M059J (cell line): ENCODE measurements around the gene CD247. TPM values are rescaled to one million over a fixed set of nuclear protein-coding genes. Genes with fewer than 3 reads are reported as not detected.
A peak's percentile ranks its signal among the peaks of the same experiment; 100 is the strongest.
"Not testable (repeated sequence)": the region's sequence is repeated elsewhere in the genome, so short reads cannot be mapped to it uniquely, and the experiment has no call there.

Source experiments
- DNase-seq: peaks from one replicate; pipeline ENCODE4 v3.0.0-alpha.2; 2012; ENCODE audit warnings: low read depth
- total RNA-seq: library from RNA; depleted of rRNA; stranded (reverse); fragments of >200 nt; shearing (Covaris generic); gene quantifications from 2 replicates; pipeline ENCODE4 v1.2.3, GENCODE V29; 2014; rRNA removed

CD247 gene
- total RNA-seq, result not detected in 2 replicates

DNA sequence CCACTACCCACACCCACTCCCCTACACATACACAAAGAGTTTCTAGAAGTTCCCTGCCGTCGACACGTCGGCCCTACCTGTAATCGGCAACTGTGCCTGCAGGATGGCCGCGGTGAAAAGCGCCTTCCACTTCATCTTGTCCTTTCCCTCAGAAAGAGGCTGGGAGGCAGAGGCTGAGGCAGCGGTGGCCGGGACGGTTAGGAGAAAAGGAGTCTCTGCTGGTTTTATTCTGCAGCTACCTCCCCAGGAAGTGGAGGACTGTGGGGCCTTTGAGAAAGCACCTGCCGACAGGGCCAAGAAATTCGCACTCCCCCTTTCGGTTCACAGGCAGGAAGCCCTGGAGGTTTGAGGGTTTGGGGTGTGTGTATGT lies at the start of gene CD247:
TSS of gene CD247 (minus strand) at position 199 of the 370 bp plus-strand sequence. CDS start at position 135, 64 bp downstream.
- no peak for DNase-seq

DNA sequence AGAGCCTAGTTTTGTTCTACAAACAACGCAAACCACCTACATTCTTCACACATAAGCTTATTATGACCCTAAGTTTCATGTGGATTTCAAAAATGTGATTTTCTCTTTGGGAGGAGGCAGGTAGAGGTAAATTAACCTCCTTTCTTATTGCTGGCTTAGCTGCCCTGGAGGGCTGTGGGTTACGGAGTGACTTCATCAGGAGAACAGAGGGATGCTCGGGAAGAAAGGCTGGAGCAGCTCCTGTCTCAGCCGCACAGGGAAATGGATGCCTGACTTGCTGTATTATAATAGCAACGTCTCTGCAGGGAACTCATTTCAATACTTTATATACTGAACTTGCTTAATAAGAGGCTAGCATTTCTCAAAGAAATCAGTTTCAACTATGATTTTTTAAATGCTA lies 49.3 kb upstream of the CD247 start:
- DNase-seq, result no peak

DNA sequence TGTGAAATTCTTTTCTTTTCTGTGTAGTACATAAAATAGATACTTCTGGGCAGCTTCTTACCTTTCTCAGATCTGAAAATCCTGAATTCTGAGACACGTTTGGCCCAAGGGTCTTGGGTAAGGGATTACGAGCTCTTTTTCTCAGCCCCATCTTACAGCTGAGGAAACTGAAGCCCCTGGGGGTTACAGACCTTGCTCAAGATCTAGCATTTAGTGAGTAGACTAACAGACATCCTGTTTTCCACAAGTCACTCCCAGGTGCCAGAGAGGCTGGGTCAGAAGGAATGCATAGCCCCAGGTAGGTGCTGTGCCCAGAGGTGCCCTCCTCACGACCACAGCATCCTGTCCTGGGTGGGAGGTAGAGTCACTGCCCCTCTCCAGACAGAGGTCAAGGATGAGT lies 48.4 kb upstream of the CD247 start:
- DNase-seq, result peak; percentile 30

DNA sequence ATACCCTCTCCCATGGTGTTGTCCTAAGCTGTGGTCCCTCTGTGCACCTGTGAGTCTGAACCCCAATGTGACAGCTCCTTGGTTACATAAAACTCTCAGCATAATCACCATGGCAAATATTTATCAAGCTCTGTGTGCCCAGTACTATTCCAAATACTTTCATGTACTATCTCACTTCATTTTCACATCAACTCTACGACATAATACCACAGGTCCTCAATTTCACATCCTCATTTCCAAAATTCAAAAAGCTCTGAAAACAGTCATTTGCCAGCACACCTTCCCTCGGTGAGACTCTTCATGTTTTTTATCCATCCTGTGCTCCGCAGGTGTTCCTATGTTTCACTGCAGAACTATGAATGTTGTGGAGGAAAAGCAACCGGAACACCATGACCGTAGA lies 47.6 kb upstream of the CD247 start:
- no peak for DNase-seq

DNA sequence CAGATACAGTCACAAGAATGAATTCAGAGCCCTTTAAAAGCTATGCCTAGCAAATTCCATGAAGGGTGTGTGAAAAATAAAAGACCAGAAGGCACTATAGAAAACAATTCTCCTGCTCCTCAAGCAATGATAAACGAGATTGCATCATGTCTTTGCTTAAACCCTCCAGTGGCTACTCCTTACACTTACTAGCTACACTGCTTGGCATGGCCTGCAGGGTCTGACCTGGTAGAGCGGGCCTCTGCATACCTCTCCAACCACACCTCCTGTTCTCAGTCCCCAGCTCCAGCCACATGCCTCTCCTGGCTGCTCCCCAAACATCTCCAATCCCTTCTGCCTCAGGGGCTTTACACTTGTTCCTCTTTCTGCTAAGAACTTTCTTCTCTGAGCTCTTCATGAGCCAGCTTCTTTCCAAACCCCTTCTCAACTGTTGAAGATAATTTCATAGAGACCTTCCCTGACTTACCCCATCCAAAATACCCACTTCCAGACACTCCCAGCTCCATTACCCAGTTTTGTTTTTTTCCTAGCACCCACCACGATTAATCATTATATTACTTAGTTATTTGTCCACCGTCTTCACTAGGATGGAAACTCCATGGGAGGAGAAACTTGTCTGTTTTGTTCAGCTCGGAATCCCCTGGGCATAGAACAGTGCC lies 46.4 kb upstream of the CD247 start:
- DNase-seq, result peak; percentile 89

DNA sequence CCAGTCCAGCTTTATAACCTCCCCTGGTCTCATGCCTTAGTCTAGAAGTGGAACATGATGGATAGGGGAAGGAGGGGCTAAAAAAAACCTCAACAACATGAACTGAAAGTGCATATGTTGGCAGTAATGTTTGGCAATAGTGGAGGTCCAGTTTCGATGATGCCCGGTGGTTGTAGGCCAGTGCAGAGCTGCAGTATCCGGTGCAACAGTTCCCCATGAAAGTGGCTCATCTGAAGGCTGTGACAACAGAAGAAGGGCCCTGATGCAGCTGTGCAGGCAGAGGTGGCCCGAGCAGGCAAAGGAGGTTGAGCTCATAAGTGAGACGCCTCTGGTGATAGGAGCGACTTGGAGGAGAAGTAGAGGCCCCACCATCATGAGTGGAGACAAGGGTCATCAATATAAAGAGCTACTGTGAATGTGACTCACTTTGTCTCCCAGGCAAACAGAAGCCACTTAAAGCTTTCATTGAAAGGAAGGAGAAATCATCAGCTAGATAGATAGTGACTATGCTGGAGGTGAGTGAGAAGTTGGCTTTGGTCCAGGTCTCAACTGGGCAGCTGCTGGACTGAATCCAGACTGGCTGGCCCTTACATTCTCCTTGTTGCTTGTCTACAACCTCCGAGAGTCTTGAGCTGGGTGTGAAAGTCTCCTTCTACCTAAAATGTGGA lies 45.4 kb upstream of the CD247 start:
- peak; percentile 56 for DNase-seq

DNA sequence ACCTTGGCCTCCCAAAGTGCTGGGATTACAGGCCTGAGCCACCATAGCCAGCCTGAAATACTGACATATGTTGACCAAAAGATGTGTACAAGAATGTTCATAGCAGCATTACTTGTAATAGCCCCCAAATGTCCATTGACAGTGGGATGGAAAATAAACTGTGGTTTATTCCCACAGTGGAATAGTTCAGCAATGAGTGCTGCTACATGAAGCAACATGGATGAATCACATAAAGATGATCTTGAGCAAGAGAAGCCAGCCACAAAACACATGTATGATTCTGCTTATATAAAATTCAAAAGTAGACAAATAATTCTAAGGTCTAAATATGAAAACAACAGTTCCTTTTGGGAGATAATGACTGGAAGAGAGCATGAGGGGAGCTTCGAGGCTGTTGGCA lies 44.4 kb upstream of the CD247 start:
- peak; percentile 13 for DNase-seq

DNA sequence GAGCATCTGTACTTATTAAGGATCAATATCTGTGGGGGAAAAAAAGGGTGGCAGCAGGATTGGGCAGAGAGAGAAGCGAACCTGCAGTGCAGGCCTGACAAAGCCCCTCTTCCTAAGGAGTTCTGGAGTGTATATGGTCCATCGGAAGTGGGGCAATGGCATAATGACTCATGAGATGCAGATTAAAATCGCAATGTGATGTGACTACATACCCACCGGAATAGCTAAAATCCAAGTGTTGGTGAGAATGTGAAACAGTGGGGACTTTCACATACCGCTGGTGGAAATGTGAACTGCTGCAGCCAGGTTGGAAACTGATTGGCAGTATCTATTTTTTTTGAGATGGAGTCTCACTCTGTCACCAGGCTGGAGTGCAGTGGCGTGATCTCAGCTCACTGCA lies 43.4 kb upstream of the CD247 start:
- no peak for DNase-seq

DNA sequence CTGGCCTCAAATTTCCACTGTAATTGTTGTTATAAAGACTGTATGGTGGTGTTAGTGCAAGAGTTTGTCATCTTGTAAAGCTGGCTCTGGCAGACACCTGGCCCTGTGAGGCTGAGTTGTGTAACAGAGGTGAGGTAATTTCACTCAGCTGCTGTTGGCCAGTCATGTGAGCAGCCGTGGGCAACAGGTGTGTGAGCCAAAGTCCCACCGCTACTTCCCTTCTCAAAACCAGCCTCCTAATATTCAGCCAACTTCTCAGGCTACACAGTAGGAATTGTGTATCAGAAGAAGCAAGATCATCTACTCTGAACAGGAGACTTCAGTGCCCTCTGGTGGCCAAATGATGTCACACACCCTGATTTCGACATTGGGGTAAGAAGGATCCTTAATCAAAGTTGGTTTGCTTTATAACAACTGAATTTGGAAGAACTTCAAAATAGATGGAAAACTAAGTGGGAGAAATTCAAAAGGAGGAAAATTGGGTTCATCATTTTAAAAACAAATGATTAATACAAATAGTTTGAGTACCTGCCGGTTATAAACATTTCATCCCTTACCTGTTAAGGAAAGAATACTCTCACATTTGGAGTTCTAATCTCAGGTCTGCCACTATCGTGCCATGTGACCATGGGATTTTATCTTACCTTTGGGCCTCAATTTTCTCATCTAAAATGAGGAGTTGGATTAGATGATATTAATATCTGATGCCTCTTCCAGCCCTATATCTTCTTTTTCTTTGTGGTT lies 37.8 kb upstream of the CD247 start:
- peak; percentile 69 for DNase-seq

DNA sequence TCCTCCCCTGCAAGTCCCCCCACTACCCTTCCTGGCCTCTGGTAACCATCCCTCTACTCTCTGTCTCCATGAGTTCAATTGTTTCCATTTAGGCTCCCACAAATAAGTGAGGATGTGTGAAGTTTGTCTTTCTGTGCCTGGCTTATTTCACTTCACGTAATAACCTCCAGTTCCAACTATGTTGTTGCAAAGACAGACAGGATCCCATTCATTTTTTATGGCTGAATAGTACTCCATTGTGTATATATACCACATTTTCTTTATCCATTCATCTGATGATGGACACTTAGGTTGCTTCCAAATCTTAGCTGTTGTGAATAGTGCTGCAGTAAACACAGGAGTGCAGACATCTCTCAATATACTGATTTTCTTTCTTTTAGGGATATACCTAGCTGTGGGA lies 36.7 kb upstream of the CD247 start:
- not testable (repeated sequence) for DNase-seq

DNA sequence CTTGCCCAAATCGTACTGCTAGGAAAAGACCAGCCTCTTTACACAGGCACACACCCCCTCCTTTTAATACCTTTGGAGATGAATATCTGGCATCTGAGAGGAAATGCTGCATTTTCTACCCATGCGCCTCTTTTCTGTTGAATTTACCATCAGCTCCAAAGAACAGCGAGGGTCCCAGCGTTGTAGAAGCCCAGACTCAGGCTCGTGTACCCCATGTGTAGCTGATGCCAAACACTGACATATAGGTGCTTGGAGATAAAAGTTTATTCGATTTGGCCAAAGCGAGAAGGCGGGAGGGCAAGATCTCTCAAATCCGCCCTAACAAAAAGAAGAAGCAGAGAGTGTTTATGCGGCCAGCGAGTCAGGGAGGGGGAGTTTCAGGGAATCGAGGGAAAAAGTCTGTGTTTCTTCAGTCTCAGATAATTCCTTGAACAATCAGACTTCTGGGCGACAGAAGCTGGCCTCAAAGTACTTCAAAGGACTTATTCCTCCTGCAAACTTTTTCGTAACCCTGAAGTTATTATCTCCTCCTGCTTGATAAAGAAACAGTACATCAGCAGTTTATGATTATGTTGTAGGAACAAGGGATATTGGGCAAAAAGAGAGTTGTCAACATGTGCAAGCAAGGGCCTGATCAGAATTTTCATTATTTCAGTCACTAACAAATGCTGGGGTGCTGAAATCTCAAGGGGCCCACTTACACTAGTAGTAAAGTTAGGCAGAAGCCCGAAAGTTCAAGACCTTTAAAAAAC lies 35.9 kb upstream of the CD247 start:
- no peak for DNase-seq

DNA sequence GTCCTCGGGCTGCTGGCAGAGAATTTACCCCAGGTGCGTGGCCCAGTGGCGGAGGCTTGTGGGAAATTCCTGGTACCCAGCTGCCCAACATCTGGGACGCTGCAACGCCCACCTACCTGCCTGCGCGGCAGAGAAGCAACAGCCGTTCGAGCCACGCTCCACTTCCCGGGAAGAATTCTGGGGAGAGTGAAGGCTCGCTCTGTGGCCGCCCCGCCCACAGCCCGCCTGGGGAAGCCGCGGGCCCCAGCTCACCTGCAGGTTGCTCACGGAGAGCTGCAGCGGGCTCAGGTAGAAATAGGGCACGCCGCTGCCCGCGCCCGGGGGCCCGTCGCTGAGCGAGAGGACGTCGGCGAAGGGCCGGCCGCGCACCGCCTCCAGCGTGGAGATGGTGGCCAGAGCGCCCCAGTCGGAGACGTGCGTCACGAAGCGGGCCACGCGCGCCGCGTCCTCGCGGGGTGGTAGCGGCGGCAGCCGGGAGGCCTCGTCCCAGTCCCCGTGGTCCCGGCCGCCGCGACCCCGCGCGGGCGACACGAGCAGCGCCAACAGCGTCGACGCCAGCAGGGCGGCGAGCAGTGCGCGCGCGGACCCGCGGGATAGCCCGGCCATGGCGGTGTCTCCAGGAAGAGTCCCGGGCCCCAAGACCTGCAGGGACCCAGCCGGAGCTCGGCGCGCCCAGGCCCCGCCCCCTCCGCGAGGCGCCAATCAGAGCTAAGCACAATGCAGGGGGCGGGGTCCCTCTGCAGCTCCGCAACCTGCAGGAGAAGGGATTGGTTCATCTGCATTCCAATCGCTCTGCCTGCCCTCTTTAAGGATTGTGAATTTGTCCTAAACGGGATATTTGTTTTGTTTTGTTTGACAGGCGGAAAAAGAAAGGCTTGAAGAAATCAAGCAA lies 35.1 kb upstream of the CD247 start, which contains the start of gene CREG1:
TSS of gene CREG1 (minus strand) at position 627 of the 892 bp plus-strand sequence.
- peak; percentile 92 for DNase-seq

DNA sequence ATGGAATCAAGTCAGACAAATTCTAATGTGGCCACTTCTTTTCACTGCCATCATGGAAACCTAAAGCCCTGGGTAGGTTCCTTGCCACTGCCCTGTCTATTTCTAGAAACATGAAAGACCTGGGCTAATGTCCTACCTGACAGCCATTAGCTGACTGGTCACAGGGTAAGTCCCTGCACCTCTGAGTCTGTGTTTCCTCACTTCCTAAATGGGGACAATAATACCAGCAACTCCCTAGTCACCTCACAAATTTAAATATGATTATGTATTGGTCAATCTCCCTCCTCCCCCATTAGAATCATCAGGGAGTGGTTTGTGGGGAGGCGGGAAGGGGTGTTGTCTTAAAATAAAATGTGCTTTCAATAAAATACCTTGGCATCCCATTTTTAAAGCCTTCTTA lies 33.0 kb upstream of the CD247 start:
- DNase-seq, result no peak

DNA sequence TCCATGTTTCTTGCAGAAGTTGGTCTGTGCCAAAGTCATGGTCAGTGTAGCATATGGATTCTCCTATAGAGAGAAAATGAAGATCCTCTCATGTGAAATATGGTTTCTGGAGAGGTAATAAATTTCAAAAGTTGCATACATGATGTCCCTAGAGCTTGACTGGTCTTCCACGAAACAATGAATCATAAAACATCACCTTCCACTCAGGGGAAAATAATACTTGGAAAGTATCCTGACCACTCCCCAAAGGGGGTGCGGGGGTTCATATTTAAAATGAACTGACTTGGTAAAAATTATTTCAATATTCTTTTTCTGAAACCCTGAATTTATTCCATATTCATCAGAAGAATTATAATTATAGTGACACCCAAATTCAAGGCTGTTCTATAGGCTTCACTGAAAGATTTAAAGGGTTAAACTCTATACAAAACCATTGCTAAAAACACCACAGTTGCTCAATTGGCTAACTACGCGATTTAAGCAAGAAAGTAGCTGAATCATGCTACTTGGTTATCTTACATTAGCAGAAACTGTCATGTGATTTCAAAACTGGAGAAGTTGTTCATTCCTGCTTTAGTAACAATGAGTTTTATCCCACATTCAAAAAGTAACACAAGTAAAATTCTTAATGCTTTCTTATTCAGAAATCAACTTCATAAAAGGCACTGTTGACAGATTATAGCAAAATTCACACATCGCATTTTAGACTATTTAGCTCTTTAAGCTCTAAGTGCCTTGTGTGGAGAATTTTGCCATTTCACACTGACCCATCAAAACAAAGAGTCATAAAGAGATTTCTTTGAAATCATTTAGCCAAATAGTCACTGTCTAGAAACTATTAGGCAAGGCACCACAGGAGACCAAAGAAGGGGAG lies 30.0 kb upstream of the CD247 start:
- no peak for DNase-seq

DNA sequence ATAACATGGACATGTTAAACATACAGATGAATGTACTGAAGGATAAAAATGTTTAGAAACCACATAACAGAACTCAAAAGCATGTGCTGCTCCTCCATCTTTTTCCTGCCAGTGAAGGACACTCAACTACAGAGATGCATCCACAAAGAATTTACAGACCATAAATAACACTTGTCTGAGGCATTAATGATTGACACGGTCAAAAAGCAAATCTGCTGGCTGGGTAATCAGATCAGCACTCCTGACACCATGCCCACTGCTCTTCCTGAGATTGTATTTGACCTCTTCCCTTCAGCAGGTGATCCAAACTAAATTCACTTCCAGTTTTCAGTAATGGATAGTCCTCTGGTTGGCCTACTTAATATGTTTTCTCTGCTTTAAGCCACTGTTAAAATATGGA lies 28.6 kb upstream of the CD247 start:
- no peak for DNase-seq

DNA sequence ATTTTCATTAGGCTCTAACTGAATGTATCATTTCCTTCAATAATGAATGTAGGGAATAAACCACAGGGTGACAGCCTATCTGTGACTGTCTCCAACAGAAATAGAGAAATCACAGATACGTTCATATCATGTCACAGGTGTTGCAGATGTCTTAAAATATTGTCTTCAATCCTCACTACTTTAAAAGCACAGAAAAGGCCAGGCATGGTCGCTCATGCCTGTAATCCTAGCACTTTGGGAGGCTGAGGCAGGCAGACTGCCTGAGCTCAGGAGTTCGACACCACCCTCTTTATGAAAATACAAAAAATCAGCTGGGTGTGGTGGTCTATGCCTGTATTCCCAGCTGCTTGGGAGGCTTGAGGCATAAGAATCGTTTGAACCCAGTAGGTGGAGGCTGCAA lies 27.0 kb upstream of the CD247 start:
- DNase-seq, result no peak

DNA sequence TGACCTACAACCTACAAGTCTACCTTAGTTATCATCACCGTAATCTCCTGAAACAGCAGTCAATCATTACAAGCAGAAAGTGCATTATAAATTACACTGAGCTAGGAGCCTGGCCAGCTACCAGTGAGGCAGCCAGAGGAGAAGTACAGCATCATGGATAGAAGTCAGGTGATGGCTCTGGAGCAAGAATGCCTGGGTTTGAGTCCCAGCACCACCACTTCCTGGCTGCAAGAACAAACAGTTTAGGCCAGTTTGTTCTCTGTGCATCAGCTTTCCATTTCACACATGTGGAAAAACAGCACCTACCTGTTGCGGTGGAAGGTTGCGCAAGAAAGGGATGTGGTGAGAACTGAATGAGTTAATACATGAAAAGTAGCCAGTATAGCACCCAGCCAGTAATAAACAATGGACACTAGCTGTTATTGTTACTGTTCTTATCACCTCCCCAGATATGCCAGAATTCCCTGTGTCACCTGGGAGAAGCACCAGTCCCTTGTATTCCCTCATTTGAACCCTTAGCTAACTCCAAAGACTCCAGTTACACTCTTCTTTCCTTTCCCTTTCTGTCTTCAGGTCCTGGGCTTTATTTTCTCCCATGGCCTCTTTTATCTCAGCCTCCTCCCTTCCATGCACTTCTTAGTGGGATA lies 26.2 kb upstream of the CD247 start:
- no peak for DNase-seq

DNA sequence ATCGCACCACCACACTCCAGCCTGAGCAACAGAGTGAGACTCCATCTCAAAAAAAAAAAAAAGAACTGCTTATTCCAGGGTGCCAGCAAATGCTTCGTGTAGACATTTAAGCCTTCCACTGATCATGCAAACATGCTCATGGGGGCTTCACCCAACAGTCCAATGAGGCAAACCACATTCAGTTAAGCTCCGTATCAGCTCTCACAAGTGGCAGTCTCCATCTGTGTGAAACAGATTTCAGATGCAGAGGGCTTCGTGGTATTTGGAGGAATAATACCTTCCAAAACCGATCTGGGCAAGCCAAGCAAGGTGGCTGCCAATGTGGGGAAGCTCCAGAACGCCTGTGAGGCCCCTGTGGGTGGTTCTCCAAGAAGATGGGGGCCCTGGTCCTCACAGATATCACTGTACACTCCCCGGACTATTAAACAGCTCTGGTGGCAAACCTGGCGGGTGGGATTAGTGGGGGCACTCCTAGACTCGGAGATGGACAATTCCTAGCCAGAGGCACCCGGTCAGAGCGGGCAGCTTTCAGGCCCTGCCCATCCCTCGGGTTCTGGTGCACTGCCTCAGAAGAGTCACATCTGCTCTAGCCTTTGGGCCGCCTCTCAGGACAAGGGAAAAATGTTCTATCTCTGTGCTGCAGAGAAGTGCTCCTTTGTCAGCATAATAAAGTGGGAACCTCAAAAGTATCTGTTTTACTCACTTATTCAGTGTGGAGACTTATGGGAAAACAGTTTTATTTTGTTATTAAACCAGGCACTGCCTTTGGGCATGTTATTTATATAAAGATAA lies 25.1 kb upstream of the CD247 start:
- DNase-seq, result no peak
